ENCODE data around the gene ZNF697. TPM values are rescaled to one million over a fixed set of nuclear protein-coding genes. Genes with fewer than 3 reads are reported as not detected.

Gene ZNF697
- total RNA-seq, 1 donor from 2014 or later = 13.6 TPM

GRCh38 chr1:119667173-119667572, 19.1 kb upstream of the ZNF697 start:
- no peaks in the 10 kb centered on the region for H3K27me3 ChIP-seq (ENCODE audit: control insufficient read depth in 3 of 3, insufficient read depth in 3 of 3, low read length in 3 of 3)
- H3K27ac ChIP-seq (ENCODE audit: low read depth, low read length) = no peak overlapping the region
- H3K9ac ChIP-seq (ENCODE audit: low read depth in 1 of 3, low read length in 3 of 3) = no peak overlapping the region
- no peak overlapping the region for H3K4me3 ChIP-seq (ENCODE audit: low read length in 3 of 3)
- H3K36me3 ChIP-seq (ENCODE audit: control insufficient read depth in 3 of 3, insufficient read depth in 3 of 3, low read length in 3 of 3) = no peaks in the 10 kb centered on the region
- H3K9me3 ChIP-seq (ENCODE audit: control insufficient read depth in 3 of 3, low read length in 3 of 3) = no peaks in the 10 kb centered on the region
- peaks cover 0 to 4% (median 0%) of the 10 kb centered on the region in 3 donors for H3K4me1 ChIP-seq (ENCODE audit: control insufficient read depth in 3 of 3, insufficient read depth in 3 of 3, low read length in 3 of 3)

GRCh38 chr1:119664067-119664466, 16.0 kb upstream of the ZNF697 start:
- Histone ChIP-seq H3K9ac (ENCODE audit: low read depth in 1 of 3, low read length in 3 of 3) (peak overlapping the region in 1 of 3 donors; percentile 40), H3K27ac (ENCODE audit: low read depth, low read length) (no peak overlapping the region), H3K36me3 (ENCODE audit: control insufficient read depth in 3 of 3, insufficient read depth in 3 of 3, low read length in 3 of 3) (no peaks in the 10 kb centered on the region), H3K9me3 (ENCODE audit: control insufficient read depth in 3 of 3, low read length in 3 of 3) (no peaks in the 10 kb centered on the region), H3K27me3 (ENCODE audit: control insufficient read depth in 3 of 3, insufficient read depth in 3 of 3, low read length in 3 of 3) (peaks cover 0 to 3% (median 2%) of the 10 kb centered on the region in 3 donors), H3K4me1 (ENCODE audit: control insufficient read depth in 3 of 3, insufficient read depth in 3 of 3, low read length in 3 of 3) (peaks cover 0 to 4% (median 0%) of the 10 kb centered on the region in 3 donors), H3K4me3 (ENCODE audit: low read length in 3 of 3) (no peak overlapping the region)

GRCh38 chr1:119662034-119662437, 14.0 kb upstream of the ZNF697 start:
- Histone ChIP-seq H3K4me1 (ENCODE audit: control insufficient read depth in 3 of 3, insufficient read depth in 3 of 3, low read length in 3 of 3) (peaks cover 0 to 4% (median 0%) of the 10 kb centered on the region in 3 donors), H3K27ac (ENCODE audit: low read depth, low read length) (no peak overlapping the region), H3K36me3 (ENCODE audit: control insufficient read depth in 3 of 3, insufficient read depth in 3 of 3, low read length in 3 of 3) (no peaks in the 10 kb centered on the region), H3K9ac (ENCODE audit: low read depth in 1 of 3, low read length in 3 of 3) (no peak overlapping the region), H3K27me3 (ENCODE audit: control insufficient read depth in 3 of 3, insufficient read depth in 3 of 3, low read length in 3 of 3) (peaks cover 0 to 3% (median 2%) of the 10 kb centered on the region in 3 donors), H3K4me3 (ENCODE audit: low read length in 3 of 3) (no peak overlapping the region), H3K9me3 (ENCODE audit: control insufficient read depth in 3 of 3, low read length in 3 of 3) (no peaks in the 10 kb centered on the region)

GRCh38 chr1:119660253-119661083, 12.4 kb upstream of the ZNF697 start:
- peaks cover 0 to 4% (median 0%) of the 10 kb centered on the region in 3 donors for H3K4me1 ChIP-seq (ENCODE audit: control insufficient read depth in 3 of 3, insufficient read depth in 3 of 3, low read length in 3 of 3)
- no peaks in the 10 kb centered on the region for H3K36me3 ChIP-seq (ENCODE audit: control insufficient read depth in 3 of 3, insufficient read depth in 3 of 3, low read length in 3 of 3)
- H3K9ac ChIP-seq (ENCODE audit: low read depth in 1 of 3, low read length in 3 of 3) = no peak overlapping the region
- H3K27me3 ChIP-seq (ENCODE audit: control insufficient read depth in 3 of 3, insufficient read depth in 3 of 3, low read length in 3 of 3) = peaks cover 0 to 3% (median 2%) of the 10 kb centered on the region in 3 donors
- H3K27ac ChIP-seq (ENCODE audit: low read depth, low read length) = no peak overlapping the region
- H3K4me3 ChIP-seq (ENCODE audit: low read length in 3 of 3) = no peak overlapping the region
- no peaks in the 10 kb centered on the region for H3K9me3 ChIP-seq (ENCODE audit: control insufficient read depth in 3 of 3, low read length in 3 of 3)

- Histone ChIP-seq H3K27ac (ENCODE audit: low read depth, low read length) (no peak overlapping the region), H3K9ac (ENCODE audit: low read depth in 1 of 3, low read length in 3 of 3) (peak overlapping the region in 1 of 3 donors; percentile 20), H3K9me3 (ENCODE audit: control insufficient read depth in 3 of 3, low read length in 3 of 3) (no peaks in the 10 kb centered on the region), H3K4me3 (ENCODE audit: low read length in 3 of 3) (no peak overlapping the region), H3K27me3 (ENCODE audit: control insufficient read depth in 3 of 3, insufficient read depth in 3 of 3, low read length in 3 of 3) (peaks cover 0 to 3% (median 2%) of the 10 kb centered on the region in 3 donors), H3K4me1 (ENCODE audit: control insufficient read depth in 3 of 3, insufficient read depth in 3 of 3, low read length in 3 of 3) (peaks cover 0 to 4% (median 0%) of the 10 kb centered on the region in 3 donors), H3K36me3 (ENCODE audit: control insufficient read depth in 3 of 3, insufficient read depth in 3 of 3, low read length in 3 of 3) (no peaks in the 10 kb centered on the region)
These were observed 11.6 kb upstream of the ZNF697 start for GRCh38 chr1:119659628-119660027.

- Histone ChIP-seq H3K4me3 (ENCODE audit: low read length in 3 of 3) (no peak overlapping the region), H3K36me3 (ENCODE audit: control insufficient read depth in 3 of 3, insufficient read depth in 3 of 3, low read length in 3 of 3) (no peaks in the 10 kb centered on the region), H3K4me1 (ENCODE audit: control insufficient read depth in 3 of 3, insufficient read depth in 3 of 3, low read length in 3 of 3) (no peaks in the 10 kb centered on the region), H3K9ac (ENCODE audit: low read depth in 1 of 3, low read length in 3 of 3) (no peak overlapping the region), H3K9me3 (ENCODE audit: control insufficient read depth in 3 of 3, low read length in 3 of 3) (no peaks in the 10 kb centered on the region), H3K27me3 (ENCODE audit: control insufficient read depth in 3 of 3, insufficient read depth in 3 of 3, low read length in 3 of 3) (peaks cover 0 to 3% (median 0%) of the 10 kb centered on the region in 3 donors), H3K27ac (ENCODE audit: low read depth, low read length) (no peak overlapping the region)
These were observed 8.4 kb upstream of the ZNF697 start for GRCh38 chr1:119656410-119656955.

GRCh38 chr1:119655154-119655553, 7.1 kb upstream of the ZNF697 start:
- no peak overlapping the region for H3K9ac ChIP-seq (ENCODE audit: low read depth in 1 of 3, low read length in 3 of 3)
- H3K4me1 ChIP-seq (ENCODE audit: control insufficient read depth in 3 of 3, insufficient read depth in 3 of 3, low read length in 3 of 3) = no peaks in the 10 kb centered on the region
- peaks cover 0 to 3% (median 0%) of the 10 kb centered on the region in 3 donors for H3K27me3 ChIP-seq (ENCODE audit: control insufficient read depth in 3 of 3, insufficient read depth in 3 of 3, low read length in 3 of 3)
- H3K4me3 ChIP-seq (ENCODE audit: low read length in 3 of 3) = no peak overlapping the region
- no peaks in the 10 kb centered on the region for H3K9me3 ChIP-seq (ENCODE audit: control insufficient read depth in 3 of 3, low read length in 3 of 3)
- H3K27ac ChIP-seq (ENCODE audit: low read depth, low read length) = no peak overlapping the region
- no peaks in the 10 kb centered on the region for H3K36me3 ChIP-seq (ENCODE audit: control insufficient read depth in 3 of 3, insufficient read depth in 3 of 3, low read length in 3 of 3)

GRCh38 chr1:119653839-119654170, 5.7 kb upstream of the ZNF697 start:
- Histone ChIP-seq H3K27ac (ENCODE audit: low read depth, low read length) (no peak overlapping the region), H3K4me1 (ENCODE audit: control insufficient read depth in 3 of 3, insufficient read depth in 3 of 3, low read length in 3 of 3) (peaks cover 0 to 2% (median under 1%) of the 10 kb centered on the region in 3 donors), H3K4me3 (ENCODE audit: low read length in 3 of 3) (no peak overlapping the region), H3K36me3 (ENCODE audit: control insufficient read depth in 3 of 3, insufficient read depth in 3 of 3, low read length in 3 of 3) (no peaks in the 10 kb centered on the region), H3K9ac (ENCODE audit: low read depth in 1 of 3, low read length in 3 of 3) (no peak overlapping the region), H3K27me3 (ENCODE audit: control insufficient read depth in 3 of 3, insufficient read depth in 3 of 3, low read length in 3 of 3) (no peaks in the 10 kb centered on the region), H3K9me3 (ENCODE audit: control insufficient read depth in 3 of 3, low read length in 3 of 3) (no peaks in the 10 kb centered on the region)

GRCh38 chr1:119653135-119653838, 5.2 kb upstream of the ZNF697 start:
- no peak overlapping the region for H3K27ac ChIP-seq (ENCODE audit: low read depth, low read length)
- H3K27me3 ChIP-seq (ENCODE audit: control insufficient read depth in 3 of 3, insufficient read depth in 3 of 3, low read length in 3 of 3) = no peaks in the 10 kb centered on the region
- H3K9ac ChIP-seq (ENCODE audit: low read depth in 1 of 3, low read length in 3 of 3) = no peak overlapping the region
- H3K9me3 ChIP-seq (ENCODE audit: control insufficient read depth in 3 of 3, low read length in 3 of 3) = no peaks in the 10 kb centered on the region
- H3K4me3 ChIP-seq (ENCODE audit: low read length in 3 of 3) = no peak overlapping the region
- H3K36me3 ChIP-seq (ENCODE audit: control insufficient read depth in 3 of 3, insufficient read depth in 3 of 3, low read length in 3 of 3) = no peaks in the 10 kb centered on the region
- peaks cover 0 to 3% (median 3%) of the 10 kb centered on the region in 3 donors for H3K4me1 ChIP-seq (ENCODE audit: control insufficient read depth in 3 of 3, insufficient read depth in 3 of 3, low read length in 3 of 3)

GRCh38 chr1:119652587-119652986, 4.5 kb upstream of the ZNF697 start:
- Histone ChIP-seq H3K27ac (ENCODE audit: low read depth, low read length) (no peak overlapping the region), H3K4me1 (ENCODE audit: control insufficient read depth in 3 of 3, insufficient read depth in 3 of 3, low read length in 3 of 3) (peaks cover under 1 to 3% (median 3%) of the 10 kb centered on the region in 3 donors), H3K36me3 (ENCODE audit: control insufficient read depth in 3 of 3, insufficient read depth in 3 of 3, low read length in 3 of 3) (no peaks in the 10 kb centered on the region), H3K9ac (ENCODE audit: low read depth in 1 of 3, low read length in 3 of 3) (no peak overlapping the region), H3K4me3 (ENCODE audit: low read length in 3 of 3) (no peak overlapping the region), H3K27me3 (ENCODE audit: control insufficient read depth in 3 of 3, insufficient read depth in 3 of 3, low read length in 3 of 3) (no peaks in the 10 kb centered on the region), H3K9me3 (ENCODE audit: control insufficient read depth in 3 of 3, low read length in 3 of 3) (no peaks in the 10 kb centered on the region)
